Panc1 (cell line): ENCODE measurements around the gene PPM1H. TPM values are rescaled to one million over a fixed set of nuclear protein-coding genes. Genes with fewer than 3 reads are reported as not detected.

Source experiments
- ATAC-seq: fragments of 200-7000 bp; cut with Tn5 transposase; 2 replicates; pipeline ENCODE4 v1.9.1; 2020; ENCODE audit warnings: mild to moderate bottlenecking, moderate library complexity
- BruUV-seq: library from RNA; stranded (reverse); fragments of 400-500 nt; replicated peaks from 2 replicates; lab custom pipeline; 2021; lab: Mats Ljungman, UMichigan
- CTCF ChIA-PET: fragments of 300-600 bp; sonication (Branson Sonifier 250); formaldehyde crosslinking; loops from one replicate; lab custom pipeline; 2022; ENCODE audit warnings: antibody characterized with exemption; lab: Charles Lee
- POLR2A ChIA-PET: fragments of 300-600 bp; sonication (Branson Sonifier 250); formaldehyde crosslinking; loops from one replicate; lab custom pipeline; 2022; ENCODE audit warnings: antibody characterized with exemption; lab: Charles Lee
- DNase-seq: peaks from one replicate; pipeline ENCODE4 v3.0.0-alpha.2; 2010; ENCODE audit warnings: low read depth, low spot score
- H3K27ac ChIP-seq: 2 replicates; pipeline ENCODE4 v1.5.1; 2011; ENCODE audit warnings: mild to moderate bottlenecking, low read length, inconsistent platforms
- H3K27me3 ChIP-seq: fragments of 200-500 bp; sonication (Bioruptor generic); 2 replicates; pipeline ENCODE4 v1.6.0; 2014; ENCODE audit warnings: low read length, inconsistent platforms; ENCODE audit not compliant: control insufficient read depth, insufficient read depth
- H3K36me3 ChIP-seq: fragments of 200-500 bp; sonication (Bioruptor generic); 2 replicates; pipeline ENCODE4 v1.5.1; 2014; ENCODE audit warnings: inconsistent platforms, mild to moderate bottlenecking, low read length, moderate library complexity; ENCODE audit not compliant: control insufficient read depth, insufficient read depth
- H3K4me1 ChIP-seq: 2 replicates; pipeline ENCODE4 v1.5.1; 2011; ENCODE audit warnings: inconsistent platforms, mild to moderate bottlenecking, low read length, moderate library complexity; ENCODE audit not compliant: control insufficient read depth, insufficient read depth
- H3K4me3 ChIP-seq, 2 experiments: 2 replicates each; pipeline ENCODE4 v1.5.1; 2011 to 2012; ENCODE audit warnings: low read depth in 2 of 2, low read length in 2 of 2, mild to moderate bottlenecking in 2 of 2, inconsistent platforms in 1 of 2, moderate library complexity in 1 of 2
- H3K9me3 ChIP-seq: fragments of 200-500 bp; sonication (Bioruptor generic); 2 replicates; pipeline ENCODE4 v1.5.1; 2014; ENCODE audit warnings: low read depth, mild to moderate bottlenecking, inconsistent platforms, low read length, moderate library complexity; ENCODE audit not compliant: control insufficient read depth, insufficient read depth
- POLR2AphosphoS5 ChIP-seq: IDR thresholded peaks from 2 replicates; pipeline ENCODE4 v1.6.1; 2012; ENCODE audit warnings: mild to moderate bottlenecking, low read depth, low read length, moderate library complexity
- SIN3A ChIP-seq: IDR thresholded peaks from 2 replicates; pipeline ENCODE4 v1.6.1; 2012; ENCODE audit warnings: low read depth, mild to moderate bottlenecking, low read length, moderate library complexity, borderline replicate concordance; ENCODE audit not compliant: insufficient read depth
- TCF7L2 ChIP-seq: IDR thresholded peaks from 2 replicates; pipeline ENCODE4 v1.6.1; 2011; ENCODE audit warnings: mild to moderate bottlenecking, low read depth, low read length, inconsistent platforms
- in situ Hi-C: cut with HindIII; loops from 2 replicates; pipeline ENCODE4 v1.10.0; 2016; ENCODE audit warnings: low sequenced_read_pairs, low pct_unique_long_range_greater_than_20kb
- intact Hi-C: fragments of 100-400 bp; cut with micrococcal nuclease; formaldehyde crosslinking; loops from one replicate; pipeline ENCODE4 v1.10.0; 2022; ENCODE audit not compliant: unreplicated experiment
- total RNA-seq: library from RNA; stranded (reverse); gene quantifications from one replicate; pipeline ENCODE4 v1.2.1, GENCODE V29; 2021; ENCODE audit not compliant: unreplicated experiment
- TF ChIP-seq, protein P1 (sequence below): fragments of 450-650 bp; IDR thresholded peaks from 2 replicates; pipeline ENCODE4 v1.5.1; 2017; ENCODE audit warnings: mild to moderate bottlenecking
- TF ChIP-seq, protein P2 (sequence below), 2 experiments: IDR thresholded peaks; 2 replicates each; pipeline ENCODE4 v1.6.1; 2011 to 2012; ENCODE audit warnings: low read depth in 2 of 2, control low read depth in 1 of 2, low read length in 1 of 2, mild to moderate bottlenecking in 1 of 2, moderate library complexity in 1 of 2; ENCODE audit not compliant: insufficient read depth in 1 of 2

PPM1H gene
- total RNA-seq, 1 experiment from 2014 or later: 22.9 TPM

- Histone ChIP-seq H3K27ac (no peak overlapping the region), H3K36me3 (no peaks in the 10 kb centered on the region), H3K4me3 (no peak overlapping the region), H3K27me3 (no peaks in the 10 kb centered on the region), H3K4me1 (peaks cover 10% of the 10 kb centered on the region; the same call in 1 of the 2 replicates), H3K9me3 (no peaks in the 10 kb centered on the region)
- POLR2A ChIA-PET: no interaction called here
- ATAC-seq (no peak), DNase-seq (no peak)
- TF ChIP-seq SIN3A (no peak), POLR2AphosphoS5 (no peak), TCF7L2 (no peak)
- TF ChIP-seq, protein P1, sequence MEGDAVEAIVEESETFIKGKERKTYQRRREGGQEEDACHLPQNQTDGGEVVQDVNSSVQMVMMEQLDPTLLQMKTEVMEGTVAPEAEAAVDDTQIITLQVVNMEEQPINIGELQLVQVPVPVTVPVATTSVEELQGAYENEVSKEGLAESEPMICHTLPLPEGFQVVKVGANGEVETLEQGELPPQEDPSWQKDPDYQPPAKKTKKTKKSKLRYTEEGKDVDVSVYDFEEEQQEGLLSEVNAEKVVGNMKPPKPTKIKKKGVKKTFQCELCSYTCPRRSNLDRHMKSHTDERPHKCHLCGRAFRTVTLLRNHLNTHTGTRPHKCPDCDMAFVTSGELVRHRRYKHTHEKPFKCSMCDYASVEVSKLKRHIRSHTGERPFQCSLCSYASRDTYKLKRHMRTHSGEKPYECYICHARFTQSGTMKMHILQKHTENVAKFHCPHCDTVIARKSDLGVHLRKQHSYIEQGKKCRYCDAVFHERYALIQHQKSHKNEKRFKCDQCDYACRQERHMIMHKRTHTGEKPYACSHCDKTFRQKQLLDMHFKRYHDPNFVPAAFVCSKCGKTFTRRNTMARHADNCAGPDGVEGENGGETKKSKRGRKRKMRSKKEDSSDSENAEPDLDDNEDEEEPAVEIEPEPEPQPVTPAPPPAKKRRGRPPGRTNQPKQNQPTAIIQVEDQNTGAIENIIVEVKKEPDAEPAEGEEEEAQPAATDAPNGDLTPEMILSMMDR: no peak
- TF ChIP-seq, protein P2, sequence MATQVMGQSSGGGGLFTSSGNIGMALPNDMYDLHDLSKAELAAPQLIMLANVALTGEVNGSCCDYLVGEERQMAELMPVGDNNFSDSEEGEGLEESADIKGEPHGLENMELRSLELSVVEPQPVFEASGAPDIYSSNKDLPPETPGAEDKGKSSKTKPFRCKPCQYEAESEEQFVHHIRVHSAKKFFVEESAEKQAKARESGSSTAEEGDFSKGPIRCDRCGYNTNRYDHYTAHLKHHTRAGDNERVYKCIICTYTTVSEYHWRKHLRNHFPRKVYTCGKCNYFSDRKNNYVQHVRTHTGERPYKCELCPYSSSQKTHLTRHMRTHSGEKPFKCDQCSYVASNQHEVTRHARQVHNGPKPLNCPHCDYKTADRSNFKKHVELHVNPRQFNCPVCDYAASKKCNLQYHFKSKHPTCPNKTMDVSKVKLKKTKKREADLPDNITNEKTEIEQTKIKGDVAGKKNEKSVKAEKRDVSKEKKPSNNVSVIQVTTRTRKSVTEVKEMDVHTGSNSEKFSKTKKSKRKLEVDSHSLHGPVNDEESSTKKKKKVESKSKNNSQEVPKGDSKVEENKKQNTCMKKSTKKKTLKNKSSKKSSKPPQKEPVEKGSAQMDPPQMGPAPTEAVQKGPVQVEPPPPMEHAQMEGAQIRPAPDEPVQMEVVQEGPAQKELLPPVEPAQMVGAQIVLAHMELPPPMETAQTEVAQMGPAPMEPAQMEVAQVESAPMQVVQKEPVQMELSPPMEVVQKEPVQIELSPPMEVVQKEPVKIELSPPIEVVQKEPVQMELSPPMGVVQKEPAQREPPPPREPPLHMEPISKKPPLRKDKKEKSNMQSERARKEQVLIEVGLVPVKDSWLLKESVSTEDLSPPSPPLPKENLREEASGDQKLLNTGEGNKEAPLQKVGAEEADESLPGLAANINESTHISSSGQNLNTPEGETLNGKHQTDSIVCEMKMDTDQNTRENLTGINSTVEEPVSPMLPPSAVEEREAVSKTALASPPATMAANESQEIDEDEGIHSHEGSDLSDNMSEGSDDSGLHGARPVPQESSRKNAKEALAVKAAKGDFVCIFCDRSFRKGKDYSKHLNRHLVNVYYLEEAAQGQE (IDR thresholded peaks at IDR 0.05; ENCODE audit: insufficient read depth in 1 of 2, low read depth in 2 of 2, low read length in 1 of 2): no peak
- in situ Hi-C loops: no loop called here
- intact Hi-C loops: no loop called here
- no TSS peak for BruUV-seq
- CTCF ChIA-PET: no interaction called here
Measured at GRCh38 chr12:62698701-62699101, 236.2 kb downstream of the PPM1H start.

- Histone ChIP-seq H3K36me3 (no peaks in the 10 kb centered on the region), H3K4me3 (no peak overlapping the region), H3K27ac (no peak overlapping the region; the same call in 1 of the 2 replicates), H3K4me1 (peaks cover 8% of the 10 kb centered on the region; the same call in 1 of the 2 replicates), H3K27me3 (no peaks in the 10 kb centered on the region), H3K9me3 (no peaks in the 10 kb centered on the region)
- ChIA-PET POLR2A (interaction anchor here (0.6 kb wide), 1 partner anchor 22 kb away, joined by 4 read pairs; no protein-coding TSS in a partner anchor), CTCF (no interaction called here)
- TF ChIP-seq POLR2AphosphoS5 (no peak), TCF7L2 (no peak), SIN3A (no peak)
- TF ChIP-seq, protein P2 (IDR thresholded peaks at IDR 0.05; ENCODE audit: insufficient read depth in 1 of 2, low read depth in 2 of 2, low read length in 1 of 2): no peak
- TF ChIP-seq, protein P1: no peak
- DNase-seq (no peak), ATAC-seq (no peak)
- no TSS peak for BruUV-seq
- intact Hi-C loops (no loop called here), in situ Hi-C loops (no loop called here)
Measured at GRCh38 chr12:62697893-62698292, 237.1 kb downstream of the PPM1H start.
